GM12878 (cell line): ENCODE data around the gene ABCC5. TPM values are rescaled to one million over a fixed set of nuclear protein-coding genes. Genes with fewer than 3 reads are reported as not detected.

Experiments
- ATAC-seq: fragments of 200-7000 bp; cut with Tn5 transposase; 3 replicates; pipeline ENCODE4 v1.9.1; 2020; ENCODE audit warnings: mild to moderate bottlenecking, moderate library complexity
- BruUV-seq: library from RNA; stranded (reverse); fragments of 400-500 nt; replicated peaks from 2 replicates; lab custom pipeline; 2021; lab: Mats Ljungman, UMichigan
- CTCF ChIA-PET: fragments of 300-600 bp; sonication (Branson Sonifier 250); formaldehyde crosslinking; extraction: SDS; loops from one replicate; lab custom pipeline; 2021; ENCODE audit warnings: inconsistent platforms; lab: Yijun Ruan, JAX
- POLR2A ChIA-PET: fragments of 350-600 bp; formaldehyde crosslinking; extraction: SDS; loops from one replicate; lab custom pipeline; 2021; ENCODE audit warnings: inconsistent platforms; lab: Charles Lee
- RAD21 ChIA-PET: fragments of 300-600 bp; sonication (Branson Sonifier 250); formaldehyde crosslinking; loops from one replicate; lab custom pipeline; 2023; ENCODE audit warnings: antibody characterized with exemption; ENCODE audit not compliant: unreplicated experiment; lab: Charles Lee
- SMC1A ChIA-PET: fragments of 300-600 bp; sonication (Branson Sonifier 250); formaldehyde crosslinking; loops from one replicate; lab custom pipeline; 2023; ENCODE audit not compliant: unreplicated experiment, uncharacterized antibody; lab: Charles Lee
- DNase-seq: peaks from one replicate; pipeline ENCODE4 v3.0.0-alpha.2; 2011; ENCODE audit warnings: low read depth, low spot score
- FAIRE-seq: peaks from 3 replicates; lab custom pipeline; 2011; peaks lifted over from hg19 to GRCh38; lab: Jason Lieb, UNC
- H2AFZ ChIP-seq: 2 replicates; pipeline ENCODE4 v1.6.0; 2011; ENCODE audit warnings: low read depth, low read length, control low read depth; ENCODE audit not compliant: control insufficient read depth
- H3K27ac ChIP-seq: 2 replicates; pipeline ENCODE4 v1.5.1; 2011; ENCODE audit warnings: control low read depth; ENCODE audit not compliant: control insufficient read depth, insufficient read depth
- H3K27me3 ChIP-seq, 2 experiments: replicated peaks in 1 of 2; 2 replicates each; pipeline versions ENCODE4 v1.6.0 to v1.6.1; 2011; ENCODE audit warnings: low read length in 1 of 2; ENCODE audit not compliant: control insufficient read depth in 2 of 2, insufficient read depth in 2 of 2
- H3K36me3 ChIP-seq, 2 experiments: 2 replicates each; pipeline ENCODE4 v1.5.1; 2011; ENCODE audit warnings: low read length in 1 of 2; ENCODE audit not compliant: control insufficient read depth in 2 of 2, insufficient read depth in 2 of 2
- H3K4me1 ChIP-seq: 2 replicates; pipeline ENCODE4 v1.6.1; 2011; ENCODE audit warnings: mild to moderate bottlenecking, low read length, moderate library complexity, mixed read lengths; ENCODE audit not compliant: control insufficient read depth, insufficient read depth
- H3K4me2 ChIP-seq: 2 replicates; pipeline ENCODE4 v1.6.0; 2011; ENCODE audit warnings: control low read depth; ENCODE audit not compliant: control insufficient read depth, insufficient read depth
- H3K4me3 ChIP-seq: fragments of 200-600 bp; sonication (generic); 2 replicates; pipeline ENCODE4 v1.5.1; 2016
- H3K79me2 ChIP-seq: 2 replicates; pipeline ENCODE4 v1.6.0; 2011; ENCODE audit warnings: low read length; ENCODE audit not compliant: control insufficient read depth, insufficient read depth
- H3K9ac ChIP-seq: 2 replicates; pipeline ENCODE4 v1.8.0; 2011; ENCODE audit warnings: low read length, control low read depth, mixed read lengths; ENCODE audit not compliant: control insufficient read depth, insufficient read depth
- H3K9me3 ChIP-seq: replicated peaks from 3 replicates; pipeline ENCODE4 v1.5.1; 2011; ENCODE audit warnings: mild to moderate bottlenecking, low read length; ENCODE audit not compliant: control insufficient read depth, insufficient read depth
- H4K20me1 ChIP-seq: 2 replicates; pipeline ENCODE4 v1.6.0; 2011; ENCODE audit not compliant: control insufficient read depth, insufficient read depth
- CBX5 ChIP-seq: sonication (generic); IDR thresholded peaks from 2 replicates; pipeline ENCODE4 v1.6.1; 2016; ENCODE audit warnings: low read depth, moderate library complexity, mild to moderate bottlenecking, inconsistent platforms
- CREM ChIP-seq: IDR thresholded peaks from 2 replicates; pipeline ENCODE4 v1.6.1; 2014; ENCODE audit warnings: antibody characterized with exemption, low read depth
- CUX1 ChIP-seq: IDR thresholded peaks from 2 replicates; pipeline ENCODE4 v1.6.1; 2012; ENCODE audit warnings: improper control_type of control experiment, low read depth, low read length; ENCODE audit not compliant: insufficient replicate concordance
- HDGF ChIP-seq: fragments of 450-650 bp; IDR thresholded peaks from 2 replicates; pipeline ENCODE4 v1.6.1; 2016; ENCODE audit warnings: antibody characterized with exemption
- POLR2AphosphoS5 ChIP-seq: IDR thresholded peaks from 2 replicates; pipeline ENCODE4 v1.6.1; 2011; ENCODE audit warnings: mild to moderate bottlenecking, low read length, inconsistent platforms
- POU2F2 ChIP-seq: IDR thresholded peaks from 3 replicates; pipeline ENCODE4 v1.6.1; 2011; ENCODE audit warnings: low read depth, mild to moderate bottlenecking, low read length, borderline replicate concordance
- SMC3 ChIP-seq: IDR thresholded peaks from 2 replicates; pipeline ENCODE4 v1.6.1; 2011; ENCODE audit warnings: low read length, improper control_type of control experiment, borderline replicate concordance
- SREBF2 ChIP-seq: IDR thresholded peaks from 2 replicates; pipeline ENCODE4 v1.6.1; 2012; ENCODE audit warnings: mild to moderate bottlenecking, low read length
- YY1 ChIP-seq: IDR thresholded peaks from 2 replicates; pipeline ENCODE4 v1.6.1; 2011; ENCODE audit warnings: low read depth, mild to moderate bottlenecking, low read length
- ZNF592 ChIP-seq: fragments of 450-650 bp; IDR thresholded peaks from 2 replicates; pipeline ENCODE4 v1.6.1; 2017; ENCODE audit warnings: mild to moderate bottlenecking, moderate library complexity
- ZSCAN29 ChIP-seq: fragments of 450-650 bp; IDR thresholded peaks from 2 replicates; pipeline ENCODE4 v1.6.1; 2017; ENCODE audit warnings: mild to moderate bottlenecking, moderate library complexity
- WGBS: methylation state at CpG from one replicate; pipeline ENCODE4 v1.1.6; 2016; ENCODE audit warnings: low lambda C conversion rate; ENCODE audit not compliant: insufficient replicate concordance, insufficient coverage; ENCODE audit errors: missing lambda C conversion rate; 5-methylcytosine and 5-hydroxymethylcytosine counted together
- in situ Hi-C: fragments of 300-500 bp; cut with MboI; formaldehyde crosslinking; loops from 9 replicates; pipeline ENCODE4 v1.14.3; 2018; ENCODE audit warnings: mixed read lengths
- intact Hi-C: fragments of 100-400 bp; cut with micrococcal nuclease; formaldehyde crosslinking; loops from one replicate; pipeline ENCODE4 v1.14.2; 2022; ENCODE audit not compliant: unreplicated experiment
- polyA plus RNA-seq, 11 experiments: library from polyadenylated mRNA; depleted of rRNA in 4 of 11; unstranded in 6 of 11; stranded (reverse) in 5 of 11; fragments of >200 nt; fragmentation: Nextera tagmentation in 4 of 11; fragmentation: Illumina TruSeq in 1 of 11; extraction: Ambion mirVana in 4 of 11; extraction: Trizol in 1 of 11; gene quantifications; 1 replicate in 1 of 11; 2 replicates in 10 of 11; pipeline versions ENCODE4 v1.2.1 to v1.2.3, GENCODE V29; 2011 to 2016; ENCODE audit warnings: inconsistent platforms in 2 of 11, missing spikeins in 2 of 11, low read depth in 1 of 11
- total RNA-seq, 4 experiments: library from RNA; depleted of rRNA in 3 of 4; stranded (reverse); fragments of >200 nt in 3 of 4; fragmentation: Illumina TruSeq in 1 of 4; extraction: Trizol in 1 of 4; gene quantifications; 2 replicates each; pipeline versions ENCODE4 v1.2.1 to v1.2.3, GENCODE V29; 2013 to 2021

Gene ABCC5
- total and polyA plus RNA-seq, 10 of the 15 experiments (the other 5 are each of a cell fraction or from before 2014, with no cell fraction given) = 6.0 to 17.8 (median 9.7) TPM

GRCh38 chr3:183980403-183980802, 37.3 kb downstream of the ABCC5 start:
- RAD21 ChIA-PET = no interaction called here
- TF ChIP-seq POU2F2 = no peak
- no peak for TF ChIP-seq SREBF2
- TF ChIP-seq CUX1 = no peak
- TF ChIP-seq YY1 = no peak
- TF ChIP-seq ZSCAN29 = no peak
- TF ChIP-seq CBX5 = no peak
- no peak for TF ChIP-seq CREM
- TF ChIP-seq POLR2AphosphoS5 = no peak
- TF ChIP-seq ZNF592 = no peak
- no peak for TF ChIP-seq SMC3
- TF ChIP-seq HDGF = no peak

More at GRCh38 chr3:183980403-183980802, 37.3 kb downstream of the ABCC5 start:
- in situ Hi-C loops (no loop called here), intact Hi-C loops (no loop called here)
- POLR2A ChIA-PET = interaction anchor here (1.2 kb wide), 1 partner anchor 11 kb away, joined by 3 read pairs; no protein-coding TSS in a partner anchor
- CTCF ChIA-PET = interaction anchor here (0.6 kb wide), 1 partner anchor 42 kb away, joined by 4 read pairs; no protein-coding TSS in a partner anchor
- no peak for FAIRE-seq
- H3K27me3 ChIP-seq = no peaks in the 10 kb centered on the region
- H3K36me3 ChIP-seq = peaks cover 0 to 5% of the 10 kb centered on the region in 2 experiments; a peak in 2 of 4 replicates
- no peaks in the 10 kb centered on the region for H3K4me1 ChIP-seq
- H3K27ac ChIP-seq = no peak overlapping the region
- no TSS peak for BruUV-seq
- 85% methylated on average over 2 of the region's 4 CpGs for WGBS
- H3K4me2 ChIP-seq = no peak overlapping the region
- H2AFZ ChIP-seq = no peak overlapping the region
- H3K9ac ChIP-seq = no peak overlapping the region
- no peak for DNase-seq
- H3K9me3 ChIP-seq = no peaks in the 10 kb centered on the region
- SMC1A ChIA-PET = no interaction called here
- H3K79me2 ChIP-seq = no peaks in the 10 kb centered on the region
- no peak overlapping the region for H3K4me3 ChIP-seq
- no peak for ATAC-seq
- no peaks in the 10 kb centered on the region for H4K20me1 ChIP-seq
